Measurements from ENCODE around the gene RGPD6.
"Not testable (repeated sequence)": the region's sequence is repeated elsewhere in the genome, so short reads cannot be mapped to it uniquely, and the experiment has no call there.

Gene RGPD6

GRCh38 chr2:110472171-110473058 is 104.6 kb downstream of the RGPD6 start, which contains the start of gene LIMS4:
Gene LIMS4 (minus strand): TSS chr2:110472816. CDS start chr2:110472778, 38 bp downstream.
- H3K9me3 ChIP-seq; H3K4me1 ChIP-seq; H3K27me3 ChIP-seq (ENCODE audit: low read depth); H3K36me3 ChIP-seq (replicated peaks); H3K4me3 ChIP-seq; in situ Hi-C loops (cut with MboI; ENCODE audit: low sequenced_read_pairs); DNase-seq (ENCODE audit: low spot score in 2 of 2): not testable (repeated sequence)

- H3K9me3 ChIP-seq; H3K4me3 ChIP-seq; DNase-seq (ENCODE audit: low spot score in 2 of 2); H3K4me1 ChIP-seq; H3K36me3 ChIP-seq (replicated peaks); in situ Hi-C loops (cut with MboI; ENCODE audit: low sequenced_read_pairs); H3K27me3 ChIP-seq (ENCODE audit: low read depth): not testable (repeated sequence)
These were observed 108.1 kb downstream of the RGPD6 start for GRCh38 chr2:110468921-110469320.

- H3K36me3 ChIP-seq (replicated peaks); H3K27me3 ChIP-seq (ENCODE audit: low read depth); H3K4me1 ChIP-seq; H3K9me3 ChIP-seq; H3K4me3 ChIP-seq; in situ Hi-C loops (cut with MboI; ENCODE audit: low sequenced_read_pairs); DNase-seq (ENCODE audit: low spot score in 2 of 2): not testable (repeated sequence)
These were observed 111.7 kb downstream of the RGPD6 start for GRCh38 chr2:110465312-110465711.

Measured in HAP-1 (cell line).